Rectal smooth muscle tissue (tissue), 1 donor: Measurements from ENCODE around the gene PAK1.

ENCODE experiments used
- H3K27ac ChIP-seq: one replicate; pipeline ENCODE4 v1.7.0; 2013; ENCODE audit warnings: low read depth, low read length, inconsistent platforms
- H3K27me3 ChIP-seq: one replicate; pipeline ENCODE4 v1.7.0; 2013; ENCODE audit warnings: low read length; ENCODE audit not compliant: control insufficient read depth, insufficient read depth
- H3K36me3 ChIP-seq: one replicate; pipeline ENCODE4 v1.7.0; 2013; ENCODE audit warnings: low read length; ENCODE audit not compliant: control insufficient read depth, insufficient read depth
- H3K4me1 ChIP-seq: one replicate; pipeline ENCODE4 v1.7.0; 2013; ENCODE audit warnings: low read length; ENCODE audit not compliant: control insufficient read depth, insufficient read depth
- H3K4me3 ChIP-seq: one replicate; pipeline ENCODE4 v1.7.0; 2013; ENCODE audit warnings: low read length
- H3K9ac ChIP-seq: one replicate; pipeline ENCODE4 v1.7.0; 2013; ENCODE audit warnings: low read length

The PAK1 gene

DNA sequence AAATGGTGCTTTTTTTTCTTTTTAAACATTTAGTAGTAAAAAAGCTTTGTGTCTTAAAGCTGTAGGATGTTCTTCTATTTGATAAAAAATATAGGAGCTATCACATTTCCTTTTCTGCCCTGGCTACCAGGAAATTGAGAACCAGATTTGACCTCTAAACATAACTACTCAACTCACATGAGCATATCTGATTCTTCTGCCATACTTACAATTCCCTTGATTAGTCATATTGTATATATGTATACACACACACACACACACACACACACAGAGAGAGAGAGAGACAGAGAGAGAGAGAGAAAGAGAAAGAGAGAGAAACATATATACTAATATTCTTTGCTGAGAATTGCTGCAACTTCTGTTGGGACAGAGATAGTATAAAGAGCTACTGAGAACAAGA, 149.4 kb downstream of the PAK1 start:
- Histone ChIP-seq H3K4me3 (no peak overlapping the region), H3K9ac (no peak overlapping the region), H3K36me3 (peaks cover 10% of the 10 kb centered on the region), H3K4me1 (no peaks in the 10 kb centered on the region), H3K27ac (no peak overlapping the region), H3K27me3 (no peaks in the 10 kb centered on the region)

DNA sequence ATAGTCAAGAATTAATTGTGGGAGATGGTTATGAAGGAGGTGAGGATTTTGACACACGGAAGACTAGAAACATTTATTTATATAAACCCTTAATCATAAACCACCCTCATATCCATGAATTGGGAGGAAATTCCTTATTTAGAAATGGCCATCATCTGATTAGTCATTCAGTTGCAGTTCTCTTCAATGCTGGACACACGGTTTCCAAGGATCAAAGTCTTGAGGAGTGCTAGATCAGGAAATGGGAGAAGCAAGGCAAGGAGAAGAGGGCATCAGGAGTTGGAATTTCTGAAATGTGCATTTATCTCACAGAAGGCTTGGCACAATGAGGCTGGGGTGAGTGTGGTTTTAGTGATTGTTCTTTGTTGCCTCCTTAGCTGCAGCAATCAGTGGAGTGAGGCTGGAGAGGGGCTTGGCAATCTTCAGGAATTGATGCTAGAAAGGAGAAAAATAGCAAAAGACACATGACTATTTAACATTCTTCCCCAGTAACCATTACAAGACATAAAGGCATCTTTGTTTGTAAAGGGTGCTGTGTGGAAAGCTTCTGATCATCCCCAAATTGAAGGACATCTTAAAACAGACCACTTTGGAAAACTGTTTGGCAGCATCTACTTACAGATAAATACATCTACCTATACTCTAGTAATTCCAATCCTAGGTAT, 150.8 kb downstream of the PAK1 start:
- H3K36me3 ChIP-seq: peaks cover 10% of the 10 kb centered on the region
- H3K4me1 ChIP-seq: no peaks in the 10 kb centered on the region
- no peak overlapping the region for H3K27ac ChIP-seq
- no peak overlapping the region for H3K4me3 ChIP-seq
- no peak overlapping the region for H3K9ac ChIP-seq
- no peaks in the 10 kb centered on the region for H3K27me3 ChIP-seq

DNA sequence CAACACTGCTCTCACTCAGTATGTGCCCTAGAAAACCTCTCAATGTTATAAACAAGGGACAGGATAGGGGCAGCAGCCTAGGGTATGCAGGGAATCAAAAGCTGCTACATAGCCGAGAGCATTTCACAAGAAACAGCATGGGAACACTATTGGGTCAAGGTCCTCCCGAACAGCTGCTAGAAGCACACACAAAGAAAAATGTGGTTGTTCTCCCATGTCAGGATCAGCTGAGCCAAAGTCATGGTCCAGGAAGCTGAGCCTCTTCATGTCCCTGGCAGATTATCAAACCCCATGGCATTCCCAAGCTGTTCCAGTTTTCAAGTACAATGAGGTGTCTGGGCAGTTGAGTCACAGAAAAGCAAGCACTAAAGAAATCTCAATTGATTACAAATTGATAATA, 151.4 kb downstream of the PAK1 start:
- no peak overlapping the region for H3K4me3 ChIP-seq
- peaks cover 10% of the 10 kb centered on the region for H3K36me3 ChIP-seq
- H3K4me1 ChIP-seq: no peaks in the 10 kb centered on the region
- no peak overlapping the region for H3K9ac ChIP-seq
- no peak overlapping the region for H3K27ac ChIP-seq
- no peaks in the 10 kb centered on the region for H3K27me3 ChIP-seq

DNA sequence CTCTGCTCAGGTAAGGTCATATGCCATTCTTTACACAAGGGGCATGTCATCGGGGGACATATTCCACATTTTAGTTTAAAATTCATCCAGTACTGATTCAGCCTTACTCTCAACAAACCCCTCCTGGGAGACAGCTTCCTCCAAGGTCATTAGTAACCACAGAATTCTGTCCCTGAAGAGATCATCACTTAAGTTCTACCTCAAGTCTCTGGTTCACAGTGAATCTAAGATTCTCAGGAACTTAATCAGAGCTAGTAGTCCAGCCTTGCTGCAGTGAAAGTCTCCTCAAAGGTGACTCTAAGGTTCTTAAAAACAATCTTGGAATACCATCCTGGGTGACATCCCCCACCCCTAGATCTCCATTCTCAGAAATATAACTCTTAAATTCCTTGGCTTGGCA, 153.5 kb downstream of the PAK1 start:
- H3K27ac ChIP-seq: no peak overlapping the region
- peaks cover 3% of the 10 kb centered on the region for H3K36me3 ChIP-seq
- no peak overlapping the region for H3K9ac ChIP-seq
- H3K4me1 ChIP-seq: no peaks in the 10 kb centered on the region
- H3K27me3 ChIP-seq: no peaks in the 10 kb centered on the region
- H3K4me3 ChIP-seq: no peak overlapping the region

DNA sequence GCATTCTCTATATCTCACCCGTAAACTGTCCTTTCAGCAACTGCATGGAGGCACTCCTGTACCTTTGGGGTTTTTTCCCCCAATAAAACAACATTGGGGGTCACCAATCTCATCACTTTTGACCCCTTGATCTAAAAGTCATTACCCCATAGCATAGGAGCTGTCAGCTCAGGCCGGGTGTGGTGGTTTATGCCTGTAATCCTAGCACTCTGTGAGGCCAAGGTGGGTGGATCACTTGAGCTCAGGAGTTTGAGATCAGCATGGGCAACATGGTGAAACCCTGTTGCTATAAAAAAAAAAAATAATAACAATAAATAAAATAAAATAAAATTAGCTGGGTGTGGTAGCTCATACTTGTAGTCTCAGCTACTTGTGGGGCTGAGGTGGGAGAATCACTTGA, 155.3 kb downstream of the PAK1 start:
- Histone ChIP-seq H3K4me3 (no peak overlapping the region), H3K36me3 (peaks cover 3% of the 10 kb centered on the region), H3K27me3 (no peaks in the 10 kb centered on the region), H3K27ac (no peak overlapping the region), H3K9ac (no peak overlapping the region), H3K4me1 (no peaks in the 10 kb centered on the region)

DNA sequence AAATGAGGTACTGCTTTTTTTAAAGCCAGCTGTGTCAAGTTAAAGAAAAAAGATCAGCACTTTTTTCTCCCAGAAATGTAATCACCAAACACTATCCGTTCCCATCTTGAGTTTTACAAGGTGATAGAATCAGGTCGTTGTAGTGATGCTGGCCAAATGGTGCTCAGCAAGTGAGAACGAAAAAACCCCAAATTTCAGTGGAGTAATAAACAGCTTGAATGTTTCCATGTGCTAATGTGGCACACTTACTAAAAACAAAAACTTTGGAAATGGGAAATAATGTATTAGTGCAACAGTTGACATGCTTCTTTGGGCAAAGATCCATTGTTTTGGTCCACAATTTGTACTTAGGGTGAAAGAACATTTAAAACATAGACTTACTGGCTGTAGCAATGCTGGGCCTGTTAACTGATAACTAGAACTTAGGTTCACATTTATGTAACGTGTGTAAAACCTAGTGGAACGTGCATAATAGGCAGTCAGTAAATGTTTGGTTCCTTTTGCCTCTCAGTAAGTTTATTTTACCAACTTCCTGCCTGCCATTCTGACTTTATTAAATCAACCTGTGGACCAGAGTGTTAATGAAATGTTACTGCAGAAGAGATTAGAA, 157.1 kb downstream of the PAK1 start:
- Histone ChIP-seq H3K36me3 (no peaks in the 10 kb centered on the region), H3K4me1 (no peaks in the 10 kb centered on the region), H3K9ac (no peak overlapping the region), H3K4me3 (no peak overlapping the region), H3K27ac (no peak overlapping the region), H3K27me3 (no peaks in the 10 kb centered on the region)

DNA sequence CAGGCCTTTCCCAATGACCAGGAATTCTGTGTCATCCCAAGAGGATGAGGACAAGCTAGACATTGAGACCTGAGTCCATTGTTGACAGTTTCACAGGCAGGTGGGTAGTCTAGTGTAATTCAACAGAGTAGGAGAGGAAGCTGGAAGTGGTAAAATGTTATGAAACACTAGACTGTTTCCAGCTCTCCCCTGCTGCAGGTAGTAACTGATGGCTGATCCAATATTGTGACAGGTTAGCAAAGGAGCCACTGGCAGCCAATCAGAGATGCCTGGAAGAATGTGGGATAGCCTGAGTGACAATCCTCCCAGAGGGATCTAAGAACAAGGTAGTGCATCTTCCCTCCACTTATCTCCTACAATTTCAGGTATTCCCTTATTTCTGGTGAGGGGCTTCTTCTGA, 161.8 kb downstream of the PAK1 start:
- Histone ChIP-seq H3K4me3 (no peak overlapping the region), H3K27me3 (no peaks in the 10 kb centered on the region), H3K9ac (no peak overlapping the region), H3K4me1 (no peaks in the 10 kb centered on the region), H3K27ac (no peak overlapping the region), H3K36me3 (no peaks in the 10 kb centered on the region)

DNA sequence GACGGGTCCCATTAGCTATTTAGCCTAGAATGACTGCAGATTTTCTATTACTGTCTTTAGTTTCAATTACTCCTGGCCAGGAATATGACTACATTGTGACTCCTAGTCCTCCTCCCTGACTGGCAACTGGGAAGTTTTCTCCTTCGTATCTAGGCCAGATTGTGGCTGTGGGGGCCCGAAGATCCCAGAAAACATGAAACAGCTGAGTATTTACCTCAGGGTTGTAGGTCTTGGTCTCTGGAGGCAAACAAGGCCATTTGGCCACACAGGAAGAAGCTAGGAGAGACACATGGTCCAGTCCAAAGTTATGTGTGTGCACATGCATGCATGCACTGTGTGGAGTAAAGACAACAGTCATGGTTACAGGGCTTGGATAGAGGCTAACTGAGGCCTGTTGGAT, 162.2 kb downstream of the PAK1 start:
- H3K27me3 ChIP-seq: no peaks in the 10 kb centered on the region
- no peaks in the 10 kb centered on the region for H3K4me1 ChIP-seq
- no peaks in the 10 kb centered on the region for H3K36me3 ChIP-seq
- H3K9ac ChIP-seq: no peak overlapping the region
- H3K4me3 ChIP-seq: no peak overlapping the region
- H3K27ac ChIP-seq: no peak overlapping the region

DNA sequence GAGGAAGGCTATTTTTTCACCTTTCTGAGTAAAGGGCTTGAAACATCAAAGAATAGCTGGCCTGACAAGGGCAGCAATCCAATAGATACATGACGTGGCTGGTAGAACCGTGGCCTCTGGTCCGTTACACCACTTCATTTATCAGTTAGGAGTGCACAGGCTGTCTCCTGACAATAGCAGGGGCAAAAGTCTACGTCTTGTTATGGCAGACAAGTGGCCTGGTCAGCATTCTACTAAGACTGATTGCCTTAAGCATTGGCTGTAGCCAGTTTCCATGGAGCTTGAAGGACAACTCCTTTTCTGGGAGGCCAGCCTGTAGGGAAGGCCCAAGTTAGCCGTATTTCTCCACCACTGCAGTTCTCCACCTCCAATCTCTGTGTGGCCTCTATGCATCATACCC, 163.2 kb downstream of the PAK1 start:
- Histone ChIP-seq H3K9ac (no peak overlapping the region), H3K27me3 (no peaks in the 10 kb centered on the region), H3K27ac (no peak overlapping the region), H3K4me1 (no peaks in the 10 kb centered on the region), H3K36me3 (no peaks in the 10 kb centered on the region), H3K4me3 (no peak overlapping the region)

DNA sequence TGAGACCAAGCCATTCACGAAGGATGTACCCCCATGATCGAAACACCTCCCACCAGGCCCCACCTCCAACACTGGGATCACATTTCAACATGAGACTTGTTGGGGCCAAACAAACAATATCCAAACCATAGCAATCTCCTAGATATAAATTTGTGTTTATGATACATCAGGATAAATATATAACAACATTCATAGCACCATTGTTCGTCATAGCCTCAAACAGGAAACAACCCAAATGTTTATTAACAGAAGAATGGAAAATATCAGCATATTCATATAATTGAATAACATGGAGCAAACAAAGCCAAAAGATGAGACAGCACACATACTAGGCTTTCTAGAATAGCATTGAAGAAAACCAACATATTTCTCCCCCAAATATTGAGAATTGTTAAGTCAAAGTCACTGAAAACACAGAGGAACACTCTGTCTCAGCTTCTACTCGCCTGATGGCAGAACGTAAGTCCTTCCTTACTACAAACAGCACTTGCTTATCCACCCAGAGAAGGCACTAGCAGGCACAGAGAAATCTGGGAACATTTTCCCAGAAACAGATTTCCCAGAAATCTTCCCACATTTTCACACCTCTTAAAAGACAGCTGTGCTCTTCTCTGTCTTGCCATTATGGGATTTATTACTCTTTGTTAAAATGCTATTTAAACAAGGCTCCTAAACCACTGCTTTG, 164.4 kb downstream of the PAK1 start:
- H3K27me3 ChIP-seq: no peaks in the 10 kb centered on the region
- no peaks in the 10 kb centered on the region for H3K36me3 ChIP-seq
- H3K9ac ChIP-seq: no peak overlapping the region
- no peak overlapping the region for H3K27ac ChIP-seq
- no peaks in the 10 kb centered on the region for H3K4me1 ChIP-seq
- no peak overlapping the region for H3K4me3 ChIP-seq

DNA sequence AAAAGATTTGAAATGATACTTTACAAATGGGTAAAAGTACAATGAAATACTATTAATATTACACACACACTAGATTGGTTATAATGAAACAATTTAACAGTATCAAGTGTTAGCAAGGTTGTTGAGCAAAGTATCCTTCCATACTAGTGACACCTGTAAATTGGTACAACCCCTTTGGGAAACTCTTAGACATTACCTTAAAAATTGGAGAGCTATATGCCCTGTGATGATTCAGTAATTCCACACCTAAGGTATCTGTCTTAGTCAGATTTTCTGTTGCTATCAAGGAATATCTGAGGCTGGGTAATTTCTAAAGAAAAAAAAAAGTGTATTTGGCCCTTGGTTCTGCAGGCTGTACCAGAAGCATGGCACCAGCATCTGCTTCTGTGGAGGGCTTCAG, 165.1 kb downstream of the PAK1 start:
- Histone ChIP-seq H3K27ac (no peak overlapping the region), H3K27me3 (no peaks in the 10 kb centered on the region), H3K4me1 (no peaks in the 10 kb centered on the region), H3K36me3 (no peaks in the 10 kb centered on the region), H3K4me3 (no peak overlapping the region), H3K9ac (no peak overlapping the region)

DNA sequence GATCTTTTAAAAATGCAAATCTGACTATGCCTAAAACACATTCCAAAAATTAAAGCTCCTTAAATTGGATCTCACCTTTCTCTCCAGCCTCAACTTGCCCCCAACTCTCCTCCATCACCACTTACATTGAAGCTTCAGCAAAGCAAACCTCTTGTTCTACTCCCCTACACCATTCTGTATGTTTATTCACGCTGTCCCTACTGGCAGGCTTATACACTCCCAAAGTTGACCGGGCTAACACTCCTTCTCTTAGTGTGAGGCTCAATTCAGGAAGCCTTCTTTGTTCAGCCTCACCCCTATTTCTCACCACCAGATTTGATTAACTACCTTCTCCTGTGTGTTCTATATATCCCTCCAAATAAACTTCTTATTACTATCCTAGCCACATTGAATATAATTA, 170.6 kb downstream of the PAK1 start:
- H3K27ac ChIP-seq: no peak overlapping the region
- no peak overlapping the region for H3K4me3 ChIP-seq
- no peaks in the 10 kb centered on the region for H3K27me3 ChIP-seq
- no peaks in the 10 kb centered on the region for H3K4me1 ChIP-seq
- no peaks in the 10 kb centered on the region for H3K36me3 ChIP-seq
- H3K9ac ChIP-seq: no peak overlapping the region

DNA sequence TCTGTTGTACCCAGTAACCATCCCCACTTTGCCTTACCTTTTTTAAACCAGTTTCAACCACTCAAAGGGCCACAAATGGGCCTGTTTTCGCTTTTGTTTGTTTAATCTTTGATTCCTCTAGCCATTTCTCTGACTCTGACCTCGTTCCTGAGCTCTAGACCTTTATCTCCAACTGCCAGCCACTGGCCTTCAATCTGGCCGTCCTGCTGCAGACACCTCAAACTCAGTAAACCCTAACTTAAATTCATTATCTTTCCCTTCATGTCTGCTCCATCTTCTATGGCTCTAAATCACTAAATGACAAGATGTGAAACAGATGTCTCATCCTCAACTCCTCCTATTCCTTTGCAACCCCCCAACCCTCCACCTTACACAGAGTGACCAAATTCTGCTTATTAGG, 171.1 kb downstream of the PAK1 start:
- H3K4me1 ChIP-seq: no peaks in the 10 kb centered on the region
- H3K4me3 ChIP-seq: no peak overlapping the region
- H3K27me3 ChIP-seq: no peaks in the 10 kb centered on the region
- H3K9ac ChIP-seq: no peak overlapping the region
- no peaks in the 10 kb centered on the region for H3K36me3 ChIP-seq
- H3K27ac ChIP-seq: no peak overlapping the region
